Measurements from ENCODE around the gene KCND1.

KCND1 gene

DNA sequence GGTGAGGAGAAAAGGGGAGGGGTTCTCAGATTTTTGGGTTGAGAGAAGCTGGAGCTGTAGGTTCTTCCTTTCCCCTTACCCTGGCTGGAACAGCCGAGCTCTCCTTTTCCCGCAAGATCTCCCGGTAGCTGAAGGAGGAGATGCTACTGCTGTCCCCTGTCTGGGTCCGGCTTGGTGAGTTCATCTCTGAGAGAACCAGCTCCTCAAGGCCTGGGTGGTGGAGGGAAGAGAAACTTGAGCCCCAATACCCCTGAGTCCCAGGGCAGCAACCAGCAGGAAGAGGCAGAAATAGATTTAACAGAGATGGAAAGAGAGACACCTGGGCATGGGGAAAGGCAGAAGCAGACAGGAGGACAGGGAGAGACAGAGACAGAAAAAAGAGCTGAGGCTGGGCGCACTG lies 6.6 kb upstream of the KCND1 start:
- TF ChIP-seq, protein P1, sequence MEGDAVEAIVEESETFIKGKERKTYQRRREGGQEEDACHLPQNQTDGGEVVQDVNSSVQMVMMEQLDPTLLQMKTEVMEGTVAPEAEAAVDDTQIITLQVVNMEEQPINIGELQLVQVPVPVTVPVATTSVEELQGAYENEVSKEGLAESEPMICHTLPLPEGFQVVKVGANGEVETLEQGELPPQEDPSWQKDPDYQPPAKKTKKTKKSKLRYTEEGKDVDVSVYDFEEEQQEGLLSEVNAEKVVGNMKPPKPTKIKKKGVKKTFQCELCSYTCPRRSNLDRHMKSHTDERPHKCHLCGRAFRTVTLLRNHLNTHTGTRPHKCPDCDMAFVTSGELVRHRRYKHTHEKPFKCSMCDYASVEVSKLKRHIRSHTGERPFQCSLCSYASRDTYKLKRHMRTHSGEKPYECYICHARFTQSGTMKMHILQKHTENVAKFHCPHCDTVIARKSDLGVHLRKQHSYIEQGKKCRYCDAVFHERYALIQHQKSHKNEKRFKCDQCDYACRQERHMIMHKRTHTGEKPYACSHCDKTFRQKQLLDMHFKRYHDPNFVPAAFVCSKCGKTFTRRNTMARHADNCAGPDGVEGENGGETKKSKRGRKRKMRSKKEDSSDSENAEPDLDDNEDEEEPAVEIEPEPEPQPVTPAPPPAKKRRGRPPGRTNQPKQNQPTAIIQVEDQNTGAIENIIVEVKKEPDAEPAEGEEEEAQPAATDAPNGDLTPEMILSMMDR (IDR thresholded peaks at IDR 0.05): no peak
- Mint-ChIP-seq H3K4me1 (peaks cover 2% of the 10 kb centered on the region), H3K36me3 (ENCODE audit: low read depth) (peaks cover 53% of the 10 kb centered on the region), H3K4me3 (no peak overlapping the region), H3K27me3 (ENCODE audit: low read depth, poor library complexity) (no peaks in the 10 kb centered on the region), H3K9me3 (peaks cover 44% of the 10 kb centered on the region), H3K27ac (no peak overlapping the region)
- DNase-seq: no peak

- Mint-ChIP-seq H3K4me3 (no peak overlapping the region), H3K27me3 (ENCODE audit: low read depth, poor library complexity) (no peaks in the 10 kb centered on the region), H3K9me3 (peaks cover 46% of the 10 kb centered on the region), H3K4me1 (peaks cover 16% of the 10 kb centered on the region), H3K36me3 (ENCODE audit: low read depth) (peaks cover 44% of the 10 kb centered on the region), H3K27ac (no peak overlapping the region)
- no peak for DNase-seq
- TF ChIP-seq, protein P1 (IDR thresholded peaks at IDR 0.05): no peak
Measured at GRCh38 chrX:48976086-48976485, 4.4 kb upstream of the KCND1 start.

DNA sequence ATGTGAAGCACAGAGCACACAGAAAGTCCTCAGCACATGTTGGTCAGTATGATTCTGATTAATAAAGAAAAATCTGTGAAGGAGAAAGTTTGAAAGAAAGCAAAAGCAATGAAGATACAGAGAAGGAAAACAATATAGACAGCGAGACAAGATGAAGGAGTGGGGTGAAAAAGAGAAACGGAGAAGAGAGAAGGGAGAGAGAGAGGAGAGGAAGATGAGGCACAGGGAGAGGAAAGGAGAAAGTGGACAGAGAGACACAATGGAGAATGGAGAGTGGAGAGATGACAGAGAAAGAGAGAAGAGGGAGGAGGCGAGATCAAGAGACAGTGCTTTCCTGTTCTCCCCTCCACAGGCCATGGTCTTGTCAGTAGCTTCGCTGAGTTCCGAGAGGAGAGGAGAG lies 3.9 kb upstream of the KCND1 start:
- no peaks in the 10 kb centered on the region for H3K27me3 Mint-ChIP-seq (ENCODE audit: low read depth, poor library complexity)
- peak overlapping the region; percentile 59 for H3K27ac Mint-ChIP-seq
- H3K4me1 Mint-ChIP-seq: peaks cover 21% of the 10 kb centered on the region
- peaks cover 45% of the 10 kb centered on the region for H3K9me3 Mint-ChIP-seq
- TF ChIP-seq, protein P1 (IDR thresholded peaks at IDR 0.05): no peak
- DNase-seq: no peak
- H3K4me3 Mint-ChIP-seq: no peak overlapping the region
- peaks cover 38% of the 10 kb centered on the region for H3K36me3 Mint-ChIP-seq (ENCODE audit: low read depth)

DNA sequence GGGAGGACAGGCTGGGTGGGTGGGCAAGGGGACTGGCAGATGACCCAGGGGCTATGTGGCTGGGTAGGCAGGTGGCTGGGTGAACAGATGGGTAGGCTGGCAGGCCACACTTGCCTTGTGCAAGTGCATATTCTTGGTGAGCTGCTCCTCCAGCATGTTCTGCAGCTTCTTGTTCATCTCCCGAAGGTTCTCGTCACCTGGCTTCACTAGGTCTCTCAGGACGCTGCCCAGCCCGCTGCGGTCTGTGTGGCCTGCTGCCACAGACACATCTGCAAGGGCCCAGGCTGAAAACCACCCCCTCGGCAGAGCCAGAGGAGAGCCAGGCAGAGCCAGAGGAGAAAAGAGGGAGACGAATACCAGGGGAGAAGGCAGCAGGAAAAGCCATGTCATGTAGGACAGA lies 3.4 kb upstream of the KCND1 start:
- no peak overlapping the region for H3K4me3 Mint-ChIP-seq
- no peaks in the 10 kb centered on the region for H3K27me3 Mint-ChIP-seq (ENCODE audit: low read depth, poor library complexity)
- DNase-seq: no peak
- TF ChIP-seq, protein P1 (IDR thresholded peaks at IDR 0.05): no peak
- peaks cover 22% of the 10 kb centered on the region for H3K4me1 Mint-ChIP-seq
- H3K9me3 Mint-ChIP-seq: peaks cover 46% of the 10 kb centered on the region
- H3K27ac Mint-ChIP-seq: no peak overlapping the region
- H3K36me3 Mint-ChIP-seq (ENCODE audit: low read depth): peaks cover 33% of the 10 kb centered on the region

GRCh38 chrX:48974574-48974973 lies 2.9 kb upstream of the KCND1 start:
- Mint-ChIP-seq H3K27me3 (ENCODE audit: low read depth, poor library complexity) (no peaks in the 10 kb centered on the region), H3K36me3 (ENCODE audit: low read depth) (peaks cover 30% of the 10 kb centered on the region), H3K4me3 (no peak overlapping the region), H3K4me1 (peaks cover 22% of the 10 kb centered on the region), H3K9me3 (peaks cover 46% of the 10 kb centered on the region), H3K27ac (no peak overlapping the region)
- DNase-seq: no peak
- TF ChIP-seq, protein P1 (IDR thresholded peaks at IDR 0.05): no peak

DNA sequence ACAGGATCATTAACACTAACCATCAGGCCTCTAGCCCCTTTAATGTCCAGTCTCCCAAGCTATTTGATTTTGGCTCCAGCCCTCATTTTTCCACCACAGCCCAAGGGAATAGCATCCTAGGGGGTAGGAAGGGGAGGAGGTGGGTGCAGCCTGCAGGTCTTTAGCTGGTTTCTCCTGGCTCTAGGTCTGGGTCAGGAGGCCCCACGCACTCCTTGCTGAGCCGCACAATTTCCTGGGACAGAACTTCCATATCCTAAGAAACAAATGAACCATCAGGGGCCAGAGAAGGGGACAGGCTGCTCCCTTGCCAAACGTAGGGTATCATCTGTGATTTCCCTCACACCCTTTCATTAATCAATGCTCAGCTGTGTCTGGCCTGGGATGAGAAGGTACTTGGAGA lies 2.4 kb upstream of the KCND1 start:
- DNase-seq: no peak
- TF ChIP-seq, protein P1 (IDR thresholded peaks at IDR 0.05): no peak
- no peak overlapping the region for H3K4me3 Mint-ChIP-seq
- H3K27ac Mint-ChIP-seq: no peak overlapping the region
- H3K9me3 Mint-ChIP-seq: peaks cover 50% of the 10 kb centered on the region
- peaks cover 29% of the 10 kb centered on the region for H3K36me3 Mint-ChIP-seq (ENCODE audit: low read depth)
- no peaks in the 10 kb centered on the region for H3K27me3 Mint-ChIP-seq (ENCODE audit: low read depth, poor library complexity)
- peaks cover 22% of the 10 kb centered on the region for H3K4me1 Mint-ChIP-seq

Measured in nephron progenitor cell (in vitro differentiated cells).